Brain microvascular endothelial cell (primary cell): Measurements from ENCODE around the gene KCNQ2.

ENCODE experiments used
- DNase-seq: peaks from one replicate; pipeline ENCODE4 v3.0.0-alpha.2; 2020
- H3K27ac ChIP-seq: fragments of 250-450 bp; sonication (Bioruptor Pico); 2 replicates; pipeline ENCODE4 v1.5.1; 2020; ENCODE audit warnings: mild to moderate bottlenecking, moderate library complexity
- H3K27me3 ChIP-seq: fragments of 250-450 bp; sonication (Bioruptor Pico); replicated peaks from 2 replicates; pipeline ENCODE4 v1.5.1; 2020; ENCODE audit warnings: mild to moderate bottlenecking
- H3K36me3 ChIP-seq: fragments of 250-450 bp; sonication (Bioruptor Pico); replicated peaks from 2 replicates; pipeline ENCODE4 v1.5.1; 2020; ENCODE audit warnings: mild to moderate bottlenecking
- H3K4me3 ChIP-seq: 2 replicates; pipeline ENCODE4 v1.5.1; 2011; ENCODE audit warnings: low read depth, mild to moderate bottlenecking, control low read depth, low read length, moderate library complexity
- in situ Hi-C: cut with HindIII; loops from 2 replicates; pipeline ENCODE4 v1.10.0; 2017; ENCODE audit warnings: low sequenced_read_pairs, low pct_ligation_motif_present
- TF ChIP-seq, protein P1 (sequence below): IDR thresholded peaks from 2 replicates; pipeline ENCODE4 v1.5.1; 2011; ENCODE audit warnings: low read depth, mild to moderate bottlenecking, moderate library complexity, low read length, control low read depth, inconsistent platforms; ENCODE audit errors: missing control alignments

Gene KCNQ2

DNA sequence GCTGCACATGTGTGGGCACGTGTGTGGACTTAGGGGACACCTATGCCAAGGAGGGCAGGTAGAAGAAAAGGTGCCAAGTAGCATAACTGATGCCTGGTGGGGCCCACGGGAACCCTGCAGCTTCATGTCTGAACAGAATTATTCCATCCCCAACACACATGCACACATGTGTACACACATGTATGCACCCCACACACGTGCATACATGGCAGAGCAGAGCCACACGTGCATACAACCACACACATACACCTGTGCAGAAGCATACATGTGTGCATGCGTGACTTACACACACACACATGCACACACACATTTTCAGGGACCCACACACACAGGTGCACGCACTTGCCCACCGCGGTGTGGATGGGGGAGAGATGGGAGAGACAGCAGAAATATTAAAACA lies 59.6 kb downstream of the KCNQ2 start:
- in situ Hi-C loops: no loop called here
- no peak overlapping the region for H3K4me3 ChIP-seq
- peaks cover 14% of the 10 kb centered on the region for H3K27me3 ChIP-seq
- H3K36me3 ChIP-seq: no peaks in the 10 kb centered on the region
- TF ChIP-seq, protein P1, sequence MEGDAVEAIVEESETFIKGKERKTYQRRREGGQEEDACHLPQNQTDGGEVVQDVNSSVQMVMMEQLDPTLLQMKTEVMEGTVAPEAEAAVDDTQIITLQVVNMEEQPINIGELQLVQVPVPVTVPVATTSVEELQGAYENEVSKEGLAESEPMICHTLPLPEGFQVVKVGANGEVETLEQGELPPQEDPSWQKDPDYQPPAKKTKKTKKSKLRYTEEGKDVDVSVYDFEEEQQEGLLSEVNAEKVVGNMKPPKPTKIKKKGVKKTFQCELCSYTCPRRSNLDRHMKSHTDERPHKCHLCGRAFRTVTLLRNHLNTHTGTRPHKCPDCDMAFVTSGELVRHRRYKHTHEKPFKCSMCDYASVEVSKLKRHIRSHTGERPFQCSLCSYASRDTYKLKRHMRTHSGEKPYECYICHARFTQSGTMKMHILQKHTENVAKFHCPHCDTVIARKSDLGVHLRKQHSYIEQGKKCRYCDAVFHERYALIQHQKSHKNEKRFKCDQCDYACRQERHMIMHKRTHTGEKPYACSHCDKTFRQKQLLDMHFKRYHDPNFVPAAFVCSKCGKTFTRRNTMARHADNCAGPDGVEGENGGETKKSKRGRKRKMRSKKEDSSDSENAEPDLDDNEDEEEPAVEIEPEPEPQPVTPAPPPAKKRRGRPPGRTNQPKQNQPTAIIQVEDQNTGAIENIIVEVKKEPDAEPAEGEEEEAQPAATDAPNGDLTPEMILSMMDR: no peak
- H3K27ac ChIP-seq: no peak overlapping the region
- DNase-seq: no peak

DNA sequence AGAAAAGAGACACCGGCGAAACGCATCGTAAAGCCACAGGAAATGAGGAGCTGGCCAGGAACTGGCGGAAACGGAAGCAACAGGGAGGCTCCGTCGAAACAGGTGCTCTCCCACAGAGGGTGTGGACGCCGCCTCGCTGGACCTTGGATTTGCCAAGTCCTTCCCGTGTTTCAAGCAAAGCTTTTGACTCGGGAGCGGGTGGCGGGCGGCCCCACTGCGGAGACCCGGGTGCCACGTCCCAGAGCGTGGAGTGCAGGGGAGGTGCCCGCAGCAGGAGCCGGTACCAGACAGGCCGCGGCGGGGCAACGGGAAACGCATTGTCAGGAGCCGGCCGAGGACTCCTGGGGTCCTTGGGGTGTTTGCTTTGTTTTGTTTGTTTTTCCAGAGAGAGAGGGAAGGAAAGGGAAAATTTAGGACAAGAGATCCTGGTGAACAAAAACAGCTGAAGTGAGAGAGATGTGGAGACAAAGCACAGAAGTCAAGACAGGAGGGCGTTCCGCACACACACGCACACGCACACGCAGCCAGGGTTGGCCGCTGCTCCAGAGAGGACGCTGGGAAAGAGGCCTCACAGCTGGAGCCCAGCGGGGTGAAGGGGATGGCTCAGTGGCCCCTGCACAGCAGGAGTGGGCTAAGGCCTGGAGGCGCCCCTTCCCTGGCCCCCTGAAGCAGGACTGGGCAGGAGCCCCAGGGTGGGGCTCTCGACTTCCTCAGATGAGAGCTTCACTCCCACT lies 60.4 kb downstream of the KCNQ2 start:
- TF ChIP-seq, protein P1: no peak
- no peak overlapping the region for H3K4me3 ChIP-seq
- no peak overlapping the region for H3K27ac ChIP-seq
- DNase-seq: no peak
- peaks cover 6% of the 10 kb centered on the region for H3K27me3 ChIP-seq
- in situ Hi-C loops: no loop called here
- no peaks in the 10 kb centered on the region for H3K36me3 ChIP-seq

DNA sequence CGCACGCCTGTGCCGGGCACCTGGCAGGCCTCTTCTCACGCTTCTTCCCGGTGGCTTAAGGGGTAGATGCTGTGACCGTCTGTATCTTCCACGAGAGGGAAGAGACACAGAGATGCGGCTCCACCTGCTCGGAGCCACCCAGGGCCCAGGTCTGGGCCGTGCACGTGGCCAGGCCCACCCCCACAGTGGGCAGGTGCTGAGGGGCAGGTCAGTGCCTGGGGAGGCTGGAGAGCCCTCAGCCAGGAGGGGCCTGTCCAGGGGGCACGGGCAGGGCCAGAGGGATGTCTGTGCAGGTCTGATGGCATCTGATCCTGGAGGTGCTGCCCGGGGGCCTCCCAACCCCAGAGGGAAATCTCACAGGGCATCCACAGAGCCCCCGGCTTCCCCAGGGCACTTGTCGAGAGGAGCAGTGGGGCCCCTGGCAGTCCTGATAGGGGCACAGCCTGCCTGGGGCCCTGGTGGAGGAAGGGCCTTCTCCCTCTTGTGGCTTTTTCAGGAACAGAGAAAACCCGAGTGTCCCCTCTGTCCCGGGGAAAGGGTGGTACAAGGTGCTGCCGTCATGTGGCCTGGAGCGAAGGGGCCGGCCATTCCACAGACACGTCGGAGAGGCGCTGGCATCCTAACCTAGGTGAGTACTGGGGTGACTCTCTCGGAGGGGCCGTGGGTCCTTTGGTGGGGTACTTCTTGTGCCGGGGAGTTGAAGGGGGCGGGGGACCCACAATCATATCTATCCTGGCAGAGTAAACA lies 61.1 kb downstream of the KCNQ2 start:
- Histone ChIP-seq H3K27me3 (peaks cover 4% of the 10 kb centered on the region), H3K27ac (no peak overlapping the region), H3K4me3 (no peak overlapping the region), H3K36me3 (no peaks in the 10 kb centered on the region)
- no peak for DNase-seq
- TF ChIP-seq, protein P1: no peak
- in situ Hi-C loops: no loop called here

DNA sequence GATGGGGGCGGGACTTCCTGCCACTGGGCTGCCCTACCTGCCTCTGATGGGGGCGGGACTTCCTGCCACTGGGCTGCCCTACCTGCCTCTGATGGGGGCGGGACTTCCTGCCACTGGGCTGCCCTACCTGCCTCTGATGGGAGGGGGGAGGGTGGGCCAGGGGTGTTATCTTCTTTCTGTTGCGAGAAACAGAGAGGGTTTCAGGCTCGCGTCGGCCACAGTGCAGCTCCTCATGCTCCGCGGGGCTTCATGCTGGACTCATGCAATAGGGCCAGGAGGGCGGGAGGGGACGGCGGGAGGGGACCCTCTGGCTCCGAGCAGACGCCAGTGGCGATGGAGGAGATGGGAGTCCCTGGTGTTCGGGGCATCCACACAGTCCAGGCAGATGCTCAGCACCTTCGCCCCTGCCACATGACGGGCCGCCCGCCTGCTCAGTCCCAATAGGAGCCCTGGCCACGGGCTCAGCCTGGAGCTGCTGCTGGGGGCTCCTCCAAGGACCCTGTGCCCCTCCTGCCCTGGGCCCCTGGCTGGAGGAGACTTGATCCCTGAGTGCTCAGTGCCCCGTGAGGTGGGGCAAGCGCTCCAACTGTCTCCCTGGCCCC lies 62.5 kb downstream of the KCNQ2 start:
- no peak overlapping the region for H3K27ac ChIP-seq
- in situ Hi-C loops: no loop called here
- no peaks in the 10 kb centered on the region for H3K36me3 ChIP-seq
- H3K4me3 ChIP-seq: no peak overlapping the region
- TF ChIP-seq, protein P1: no peak
- peaks cover 4% of the 10 kb centered on the region for H3K27me3 ChIP-seq
- no peak for DNase-seq

DNA sequence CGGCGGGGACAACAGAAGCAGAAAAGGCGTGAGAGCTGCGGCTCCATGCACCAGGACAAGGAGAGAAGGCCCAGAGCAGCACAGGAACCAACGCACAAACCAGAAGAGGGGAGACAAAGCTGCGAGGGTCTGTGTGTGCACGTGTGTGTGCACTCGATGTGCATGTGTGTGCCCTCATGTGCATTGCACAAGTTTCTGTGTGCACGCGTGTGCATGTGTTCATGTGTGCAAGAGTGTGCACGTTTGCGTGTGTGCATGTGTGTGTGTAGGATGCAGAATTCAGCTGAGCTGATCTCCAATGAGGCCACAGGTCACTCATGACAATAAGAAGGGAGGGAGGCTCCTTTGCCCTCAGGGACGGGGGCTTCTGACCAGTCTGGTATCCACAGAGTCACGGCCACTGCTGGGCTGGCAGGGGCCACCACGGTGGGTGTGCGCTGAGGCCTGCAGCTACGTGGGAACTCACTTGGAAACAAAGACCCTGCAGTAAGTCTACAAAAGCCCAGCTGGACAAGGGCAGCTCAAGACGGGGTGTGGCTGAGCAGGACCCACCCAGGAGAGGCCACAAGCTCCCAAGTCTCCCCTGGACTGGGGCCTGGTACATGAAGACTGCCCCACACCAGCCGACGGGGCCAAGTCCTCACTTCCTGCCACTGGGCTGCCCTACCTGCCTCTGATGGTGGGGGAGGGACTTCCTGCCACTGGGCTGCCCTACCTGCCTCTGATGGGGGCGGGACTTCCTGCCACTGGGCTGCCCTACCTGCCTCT lies 63.2 kb downstream of the KCNQ2 start:
- no peak overlapping the region for H3K4me3 ChIP-seq
- peaks cover 4% of the 10 kb centered on the region for H3K27me3 ChIP-seq
- in situ Hi-C loops: no loop called here
- H3K27ac ChIP-seq: no peak overlapping the region
- H3K36me3 ChIP-seq: no peaks in the 10 kb centered on the region
- TF ChIP-seq, protein P1: no peak
- DNase-seq: no peak
